Mucosa of gallbladder (tissue), 1 donor: ENCODE data around the gene SRBD1. TPM values are rescaled to one million over a fixed set of nuclear protein-coding genes. Genes with fewer than 3 reads are reported as not detected.
A peak's percentile ranks its signal among the peaks of the same experiment; 100 is the strongest.

Source experiments
- DNase-seq: peaks from one replicate; pipeline ENCODE4 v3.0.0-alpha.2; 2020; ENCODE audit warnings: low spot score
- total RNA-seq: library from RNA; stranded (reverse); gene quantifications from one replicate; pipeline ENCODE4 v1.2.1, GENCODE V29; 2021
- donor health status: DM: no; HTN: no; CAD: no.

The SRBD1 gene
- total RNA-seq, 1 donor from 2014 or later, result 13.6 TPM

GRCh38 chr2:45596761-45597160, 14.3 kb downstream of the SRBD1 start:
- DNase-seq, result no peak

- DNase-seq, result peak; percentile 13
These were observed 15.2 kb downstream of the SRBD1 start for GRCh38 chr2:45595721-45596435.

DNA sequence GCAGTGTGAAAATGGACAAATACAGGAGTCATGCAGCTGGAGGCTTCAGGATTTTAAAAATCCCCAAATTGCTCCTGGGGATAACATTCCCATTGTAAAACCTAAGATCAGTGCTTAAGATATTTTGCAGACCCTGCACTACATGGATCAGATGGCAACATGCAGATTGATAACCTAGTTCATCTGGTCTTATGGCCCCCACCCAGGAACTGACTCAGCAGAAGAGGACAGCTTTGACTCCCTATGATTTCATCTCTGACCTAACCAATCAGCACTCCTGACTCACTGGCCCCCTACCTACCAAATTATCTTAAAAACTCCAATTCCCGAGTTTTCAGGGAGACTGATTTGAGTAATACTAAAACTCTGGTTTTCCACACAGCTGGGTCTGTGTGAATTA, 20.0 kb downstream of the SRBD1 start:
- no peak for DNase-seq

- no peak for DNase-seq
These were observed 22.8 kb downstream of the SRBD1 start for GRCh38 chr2:45588158-45588829.

DNA sequence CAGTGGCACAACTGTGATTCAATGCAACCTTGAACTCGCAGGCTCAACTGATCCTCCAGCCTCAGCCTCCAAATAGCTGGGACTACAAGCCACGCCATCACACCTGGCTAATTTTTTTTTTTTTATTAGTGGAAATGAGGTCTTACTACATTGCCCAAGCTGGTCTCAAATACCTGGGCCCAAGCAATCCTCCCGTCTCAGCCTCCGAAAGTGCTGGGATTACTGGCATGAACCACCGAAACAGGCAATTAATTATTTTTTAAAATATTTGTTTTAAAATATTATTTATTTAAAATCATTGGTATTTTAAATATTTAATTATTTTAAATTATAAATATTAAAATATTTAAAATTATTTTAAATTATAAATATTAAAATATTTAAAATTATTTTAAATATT, 24.5 kb downstream of the SRBD1 start:
- DNase-seq, result no peak

- DNase-seq, result peak; percentile 28
These were observed 25.7 kb downstream of the SRBD1 start for GRCh38 chr2:45585267-45585861.

DNA sequence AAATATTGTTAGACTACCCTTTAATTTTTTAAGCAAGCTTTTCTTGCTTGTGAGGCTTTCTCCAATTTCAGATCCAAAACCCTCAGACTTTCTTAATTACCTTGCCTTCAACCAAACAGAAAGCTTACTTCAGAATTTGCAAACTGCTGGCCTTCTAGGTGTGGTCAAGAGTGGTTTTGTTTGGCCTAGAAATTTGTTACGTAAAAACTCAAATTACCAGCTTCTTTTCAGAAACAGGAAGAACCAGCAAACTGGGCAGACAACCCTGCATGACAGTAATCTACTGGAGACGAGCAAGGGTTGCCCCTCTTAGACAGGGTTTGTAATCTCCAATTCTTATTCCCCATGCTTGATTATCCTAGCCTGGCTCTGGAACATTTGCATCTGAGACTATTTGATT, 27.1 kb downstream of the SRBD1 start:
- DNase-seq, result no peak

- no peak for DNase-seq
These were observed 28.5 kb downstream of the SRBD1 start for GRCh38 chr2:45582522-45582921.

- DNase-seq, result no peak
These were observed 32.8 kb downstream of the SRBD1 start for GRCh38 chr2:45578056-45578843.

GRCh38 chr2:45577441-45577840, 33.6 kb downstream of the SRBD1 start:
- no peak for DNase-seq

DNA sequence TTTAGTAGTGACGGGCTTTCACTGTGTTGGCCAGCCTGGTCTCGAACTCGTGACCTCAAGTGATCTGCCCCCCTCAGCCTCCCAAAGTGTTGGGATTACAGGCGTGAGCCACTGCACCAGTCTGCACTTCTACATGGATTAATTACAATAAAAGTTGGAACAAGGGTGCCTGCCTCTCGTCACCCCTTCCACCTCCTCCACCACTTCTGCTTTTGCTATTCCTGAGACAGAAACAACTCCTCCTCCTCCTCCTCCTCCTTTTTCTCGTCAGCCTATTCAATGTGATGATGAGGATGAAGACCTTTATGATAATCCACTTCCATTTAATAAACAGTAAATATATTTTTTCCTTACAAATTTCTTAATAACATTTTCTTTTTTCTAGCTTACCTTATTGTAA, 35.2 kb downstream of the SRBD1 start:
- DNase-seq, result no peak

- DNase-seq, result no peak
These were observed 38.1 kb downstream of the SRBD1 start for GRCh38 chr2:45572979-45573378.

GRCh38 chr2:45571940-45572339, 39.1 kb downstream of the SRBD1 start:
- no peak for DNase-seq

DNA sequence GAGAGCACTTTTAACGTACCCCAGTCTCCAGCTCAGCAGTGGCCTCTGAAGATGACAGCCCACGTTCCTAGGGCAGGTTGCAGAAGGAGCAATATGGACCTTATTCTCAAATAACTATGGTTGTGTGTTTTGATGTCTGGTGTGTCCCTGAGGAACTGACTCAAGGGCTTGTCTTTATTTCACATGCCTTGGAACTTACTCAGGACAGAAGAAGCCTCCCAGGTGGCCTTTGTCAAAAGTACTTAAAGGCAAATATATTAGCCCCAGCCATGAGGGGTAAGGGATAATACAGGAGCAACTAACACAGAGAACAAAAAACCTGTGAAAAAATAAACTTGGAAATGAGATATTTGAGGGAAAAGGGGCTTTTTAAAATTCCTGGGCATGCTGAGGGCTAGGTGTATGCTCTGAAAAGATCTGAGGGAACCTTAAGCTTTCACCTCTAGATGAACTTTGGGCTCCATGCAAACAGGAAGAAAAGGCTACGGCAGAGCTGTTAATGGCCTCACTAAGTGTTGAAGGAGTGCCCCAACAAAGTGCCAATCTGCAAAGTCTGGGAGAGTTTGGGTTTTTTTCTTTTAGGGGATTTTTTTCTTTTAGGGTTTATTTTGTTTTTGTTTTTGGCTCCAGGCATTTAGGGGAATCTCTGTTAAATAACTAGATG, 40.3 kb downstream of the SRBD1 start:
- DNase-seq, result no peak

GRCh38 chr2:45568935-45569334, 42.1 kb downstream of the SRBD1 start:
- DNase-seq, result no peak

DNA sequence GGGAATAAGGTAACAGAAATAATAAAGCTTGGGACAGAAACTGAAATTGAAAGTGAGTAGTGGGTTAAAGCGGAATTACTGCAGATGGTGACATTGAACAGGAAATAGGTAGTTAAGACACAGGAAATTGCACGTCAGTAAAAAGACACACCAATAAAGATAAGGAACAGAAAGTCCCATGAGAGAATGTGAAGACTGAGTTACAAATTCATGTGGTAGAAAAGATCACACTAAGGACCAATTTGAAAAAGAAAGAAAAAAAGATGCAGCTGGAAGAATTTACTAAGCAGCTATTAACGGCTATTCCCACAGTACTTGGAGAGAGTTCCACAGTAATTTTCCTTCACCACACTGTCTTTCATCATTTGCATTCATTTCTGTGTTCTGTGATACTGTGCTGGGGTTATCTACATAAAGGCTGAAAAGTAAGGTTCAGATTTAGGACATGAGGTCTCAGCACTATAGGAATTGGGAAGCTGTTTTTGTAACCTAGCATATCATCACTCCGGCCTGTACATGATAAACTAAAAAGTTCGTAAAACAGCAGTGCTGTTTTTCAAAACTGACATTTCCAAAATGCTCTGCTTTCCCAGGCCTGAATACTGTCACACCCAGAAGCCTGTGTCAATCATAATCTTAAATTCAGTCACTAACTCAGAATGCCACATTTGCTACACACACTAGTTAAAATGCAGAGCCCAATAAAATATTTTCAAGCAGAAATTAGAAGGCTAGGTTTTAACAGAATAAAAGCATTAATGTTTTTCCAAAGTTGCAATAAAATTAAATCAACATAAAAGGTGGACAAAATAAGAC, 42.9 kb downstream of the SRBD1 start:
- no peak for DNase-seq

DNA sequence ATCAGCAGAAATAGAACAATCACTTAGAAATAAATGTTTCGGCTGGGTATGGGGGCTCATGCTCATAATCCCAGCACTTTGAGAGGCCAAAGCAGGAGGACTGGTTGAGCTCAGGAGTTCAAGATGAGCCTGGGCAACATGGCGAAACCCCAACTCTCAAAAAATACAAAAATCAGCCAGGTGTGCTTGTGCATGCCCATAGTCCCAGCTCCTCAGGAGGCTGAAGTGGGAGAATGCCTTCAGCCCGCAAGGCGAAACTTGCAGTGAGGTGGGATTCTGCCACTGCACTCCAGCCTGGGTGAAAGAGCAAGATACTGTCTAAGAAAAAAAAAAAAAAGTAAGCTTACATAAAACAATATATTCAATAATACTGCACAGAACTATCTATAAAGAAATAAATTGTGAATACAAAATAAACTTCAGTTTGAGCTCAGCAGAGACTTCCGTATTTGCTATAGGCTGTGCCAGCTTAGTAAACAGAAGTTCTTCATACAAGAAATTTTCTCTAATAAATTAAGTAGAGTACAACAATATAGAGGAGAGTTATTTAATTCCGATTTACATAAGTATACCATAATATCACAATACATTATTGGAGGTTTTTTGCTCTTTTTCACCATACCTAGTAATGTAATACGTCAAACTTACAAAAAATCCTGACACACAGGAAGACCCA, 43.6 kb downstream of the SRBD1 start:
- no peak for DNase-seq

DNA sequence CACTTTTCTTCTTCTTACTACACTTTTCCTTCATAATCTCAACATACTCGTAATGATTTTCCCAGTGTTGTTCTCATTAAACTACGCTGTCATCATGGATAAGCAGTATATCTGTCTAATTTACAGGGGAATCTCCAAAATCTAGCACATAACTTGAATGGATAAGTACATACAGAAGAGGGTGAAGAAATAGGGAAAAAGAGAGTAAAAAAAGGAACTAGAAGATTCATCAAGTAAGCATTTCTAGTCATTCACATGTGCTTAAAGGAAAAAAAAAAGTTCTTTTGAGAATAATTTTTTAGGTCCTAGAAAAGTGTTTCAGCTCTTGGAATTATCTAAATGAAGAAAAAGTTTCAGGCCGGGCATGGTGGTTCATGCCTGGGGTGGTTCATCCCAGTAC, 51.6 kb downstream of the SRBD1 start:
- no peak for DNase-seq

- DNase-seq, result no peak
These were observed 56.3 kb downstream of the SRBD1 start for GRCh38 chr2:45554742-45555140.

- DNase-seq, result no peak
These were observed 56.9 kb downstream of the SRBD1 start for GRCh38 chr2:45554073-45554741.
